ENCODE data around the gene DENND4B. TPM values are rescaled to one million over a fixed set of nuclear protein-coding genes. Genes with fewer than 3 reads are reported as not detected.
A peak's percentile ranks its signal among the peaks of the same experiment; 100 is the strongest.

The DENND4B gene
- polyA plus RNA-seq, 1 of the 3 experiments (the other 2 are of a cell fraction): 29.6 TPM

- CTCF ChIA-PET: interaction anchor here (0.6 to 3.3 kb wide), 8 partner anchors 27 to 313 kb away, joined by 3 to 12 read pairs (median 4); partner anchors contain the start of genes DENND4B and SLC39A1
- Histone ChIP-seq H3K9me3 (no peaks in the 10 kb centered on the region), H3K4me3 (ENCODE audit: low read depth in 2 of 2, low read length in 1 of 2) (peak within 1 kb of the TSS; percentile 82 to 85), H3K4me1 (ENCODE audit: control insufficient read depth in 1 of 2, insufficient read depth in 2 of 2, low read depth in 1 of 2, low read length in 1 of 2) (peaks cover 19 to 21% of the 10 kb centered on the region in 2 experiments; a peak in 3 of 4 replicates), H3K9me2 (no peaks in the 10 kb centered on the region), H3K4me2 (peak within 1 kb of the TSS; percentile 83), H3K9ac (peak within 1 kb of the TSS; percentile 92), H3K36me3 (replicated peaks in 1 of 2; ENCODE audit: control insufficient read depth in 1 of 2, insufficient read depth in 2 of 2, low read length in 1 of 2) (peaks cover 23 to 35% of the 10 kb centered on the region in 2 experiments), H3K27ac (ENCODE audit: low read depth in 2 of 2, low read length in 1 of 2) (peak within 1 kb of the TSS; percentile 79 to 92), H3F3A (replicated peaks; ENCODE audit: insufficient read depth) (peaks cover 56% of the 10 kb centered on the region), H3K79me2 (ENCODE audit: insufficient read depth) (peaks cover 29% of the 10 kb centered on the region), H4K20me1 (ENCODE audit: insufficient read depth) (peaks cover 8% of the 10 kb centered on the region; the same call in 1 of the 2 replicates), H2AFZ (ENCODE audit: low read depth) (peak within 1 kb of the TSS; percentile 87), H3K27me3 (ENCODE audit: insufficient read depth) (no peaks in the 10 kb centered on the region)
- peak; percentile 90 for DNase-seq
- POLR2A ChIA-PET: interaction anchor here (0.5 to 2.5 kb wide), 50 partner anchors 8 to 356 kb away, joined by 3 to 59 read pairs (median 4); partner anchors contain the start of genes CHTOP, CREB3L4, CRTC2 and DENND4B
- WGBS (ENCODE audit: low lambda C conversion rate): 1% methylated on average over 25 of the region's 36 CpGs
- TF ChIP-seq FOSL2 (IDR thresholded peaks at IDR 0.05; ENCODE audit: borderline replicate concordance, low read depth) (no peak), SIN3A (IDR thresholded peaks at IDR 0.05; ENCODE audit: borderline replicate concordance, low read depth, low read length) (peak; percentile 91; the same call in 1 of the 2 replicates), TCF12 (IDR thresholded peaks at IDR 0.05) (no peak), ELF1 (IDR thresholded peaks at IDR 0.05) (peak; percentile 98), SMC3 (IDR thresholded peaks at IDR 0.05; ENCODE audit: low read depth, low read length) (no peak), NRF1 (IDR thresholded peaks at IDR 0.05; ENCODE audit: low read depth, low read length) (no peak), EP300 (IDR thresholded peaks at IDR 0.05; ENCODE audit: borderline replicate concordance in 1 of 2, low read depth in 1 of 2, low read length in 1 of 2) (no peak), FOXM1 (IDR thresholded peaks at IDR 0.05; ENCODE audit: low read depth) (no peak), MEF2A (IDR thresholded peaks at IDR 0.05; ENCODE audit: borderline replicate concordance, low read depth) (no peak), RCOR1 (IDR thresholded peaks at IDR 0.05; ENCODE audit: low read length) (no peak), RAD21 (IDR thresholded peaks at IDR 0.05; ENCODE audit: low read length) (no peak), RXRA (IDR thresholded peaks at IDR 0.05; ENCODE audit: borderline replicate concordance, low read depth) (no peak), GABPA (IDR thresholded peaks at IDR 0.05; ENCODE audit: low read depth) (peak; percentile 97), MXI1 (IDR thresholded peaks at IDR 0.05; ENCODE audit: low read depth, low read length) (peak; percentile 79), YY1 (IDR thresholded peaks at IDR 0.05; ENCODE audit: low read depth) (peak; percentile 98), IRF3 (IDR thresholded peaks at IDR 0.05; ENCODE audit: low read depth, low read length) (no peak), ZBTB33 (IDR thresholded peaks at IDR 0.05; ENCODE audit: borderline replicate concordance, low read depth) (0 out of 2 replicates have a peak, but pooled peaks have one; percentile 65), CHD2 (IDR thresholded peaks at IDR 0.05; ENCODE audit: low read length, partially characterized antibody) (peak; percentile 83), GATA2 (CRISPR knock-in tag; IDR thresholded peaks at IDR 0.05) (no peak), POLR2AphosphoS5 (IDR thresholded peaks at IDR 0.05; ENCODE audit: low read depth, low read length) (peak; percentile 100), JUND (IDR thresholded peaks at IDR 0.05) (no peak)
- TF ChIP-seq, protein P1, sequence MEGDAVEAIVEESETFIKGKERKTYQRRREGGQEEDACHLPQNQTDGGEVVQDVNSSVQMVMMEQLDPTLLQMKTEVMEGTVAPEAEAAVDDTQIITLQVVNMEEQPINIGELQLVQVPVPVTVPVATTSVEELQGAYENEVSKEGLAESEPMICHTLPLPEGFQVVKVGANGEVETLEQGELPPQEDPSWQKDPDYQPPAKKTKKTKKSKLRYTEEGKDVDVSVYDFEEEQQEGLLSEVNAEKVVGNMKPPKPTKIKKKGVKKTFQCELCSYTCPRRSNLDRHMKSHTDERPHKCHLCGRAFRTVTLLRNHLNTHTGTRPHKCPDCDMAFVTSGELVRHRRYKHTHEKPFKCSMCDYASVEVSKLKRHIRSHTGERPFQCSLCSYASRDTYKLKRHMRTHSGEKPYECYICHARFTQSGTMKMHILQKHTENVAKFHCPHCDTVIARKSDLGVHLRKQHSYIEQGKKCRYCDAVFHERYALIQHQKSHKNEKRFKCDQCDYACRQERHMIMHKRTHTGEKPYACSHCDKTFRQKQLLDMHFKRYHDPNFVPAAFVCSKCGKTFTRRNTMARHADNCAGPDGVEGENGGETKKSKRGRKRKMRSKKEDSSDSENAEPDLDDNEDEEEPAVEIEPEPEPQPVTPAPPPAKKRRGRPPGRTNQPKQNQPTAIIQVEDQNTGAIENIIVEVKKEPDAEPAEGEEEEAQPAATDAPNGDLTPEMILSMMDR (IDR thresholded peaks at IDR 0.05): no peak
- TF ChIP-seq, protein P2, sequence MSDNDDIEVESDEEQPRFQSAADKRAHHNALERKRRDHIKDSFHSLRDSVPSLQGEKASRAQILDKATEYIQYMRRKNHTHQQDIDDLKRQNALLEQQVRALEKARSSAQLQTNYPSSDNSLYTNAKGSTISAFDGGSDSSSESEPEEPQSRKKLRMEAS (IDR thresholded peaks at IDR 0.05; ENCODE audit: low read depth): peak; percentile 92
- TF ChIP-seq, protein P3, sequence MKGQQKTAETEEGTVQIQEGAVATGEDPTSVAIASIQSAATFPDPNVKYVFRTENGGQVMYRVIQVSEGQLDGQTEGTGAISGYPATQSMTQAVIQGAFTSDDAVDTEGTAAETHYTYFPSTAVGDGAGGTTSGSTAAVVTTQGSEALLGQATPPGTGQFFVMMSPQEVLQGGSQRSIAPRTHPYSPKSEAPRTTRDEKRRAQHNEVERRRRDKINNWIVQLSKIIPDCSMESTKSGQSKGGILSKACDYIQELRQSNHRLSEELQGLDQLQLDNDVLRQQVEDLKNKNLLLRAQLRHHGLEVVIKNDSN (IDR thresholded peaks at IDR 0.05; ENCODE audit: borderline replicate concordance, low read depth): no peak
- TF ChIP-seq, protein P4, sequence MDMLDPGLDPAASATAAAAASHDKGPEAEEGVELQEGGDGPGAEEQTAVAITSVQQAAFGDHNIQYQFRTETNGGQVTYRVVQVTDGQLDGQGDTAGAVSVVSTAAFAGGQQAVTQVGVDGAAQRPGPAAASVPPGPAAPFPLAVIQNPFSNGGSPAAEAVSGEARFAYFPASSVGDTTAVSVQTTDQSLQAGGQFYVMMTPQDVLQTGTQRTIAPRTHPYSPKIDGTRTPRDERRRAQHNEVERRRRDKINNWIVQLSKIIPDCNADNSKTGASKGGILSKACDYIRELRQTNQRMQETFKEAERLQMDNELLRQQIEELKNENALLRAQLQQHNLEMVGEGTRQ (IDR thresholded peaks at IDR 0.05; ENCODE audit: borderline replicate concordance, low read depth, low read length): no peak
- TF ChIP-seq, protein P5, sequence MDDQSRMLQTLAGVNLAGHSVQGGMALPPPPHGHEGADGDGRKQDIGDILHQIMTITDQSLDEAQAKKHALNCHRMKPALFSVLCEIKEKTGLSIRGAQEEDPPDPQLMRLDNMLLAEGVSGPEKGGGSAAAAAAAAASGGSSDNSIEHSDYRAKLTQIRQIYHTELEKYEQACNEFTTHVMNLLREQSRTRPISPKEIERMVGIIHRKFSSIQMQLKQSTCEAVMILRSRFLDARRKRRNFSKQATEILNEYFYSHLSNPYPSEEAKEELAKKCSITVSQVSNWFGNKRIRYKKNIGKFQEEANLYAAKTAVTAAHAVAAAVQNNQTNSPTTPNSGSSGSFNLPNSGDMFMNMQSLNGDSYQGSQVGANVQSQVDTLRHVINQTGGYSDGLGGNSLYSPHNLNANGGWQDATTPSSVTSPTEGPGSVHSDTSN (IDR thresholded peaks at IDR 0.05): no peak
Observed at GRCh38 chr1:153990468-153991150, 44.1 kb upstream of the DENND4B start, which contains the start of gene RPS27. TSS of gene RPS27 (plus strand) at chr1:153990762. CDS start at chr1:153990797, 35 bp downstream.

Measured in SK-N-SH (cell line).